HG03039 (cell line): ENCODE data around the gene RREB1.
"Not testable (repeated sequence)": the region's sequence is repeated elsewhere in the genome, so short reads cannot be mapped to it uniquely, and the experiment has no call there.

ENCODE experiments used
- ATAC-seq: cut with Tn5 transposase; IDR thresholded peaks from one replicate; pipeline ENCODE4 v1.9.1; 2021; ENCODE audit warnings: mild to moderate bottlenecking, moderate library complexity; ENCODE audit not compliant: unreplicated experiment

Gene RREB1

GRCh38 chr6:7142228-7142801 is 34.6 kb downstream of the RREB1 start:
- no peak for ATAC-seq

GRCh38 chr6:7142918-7143475 is 35.2 kb downstream of the RREB1 start:
- no peak for ATAC-seq

DNA sequence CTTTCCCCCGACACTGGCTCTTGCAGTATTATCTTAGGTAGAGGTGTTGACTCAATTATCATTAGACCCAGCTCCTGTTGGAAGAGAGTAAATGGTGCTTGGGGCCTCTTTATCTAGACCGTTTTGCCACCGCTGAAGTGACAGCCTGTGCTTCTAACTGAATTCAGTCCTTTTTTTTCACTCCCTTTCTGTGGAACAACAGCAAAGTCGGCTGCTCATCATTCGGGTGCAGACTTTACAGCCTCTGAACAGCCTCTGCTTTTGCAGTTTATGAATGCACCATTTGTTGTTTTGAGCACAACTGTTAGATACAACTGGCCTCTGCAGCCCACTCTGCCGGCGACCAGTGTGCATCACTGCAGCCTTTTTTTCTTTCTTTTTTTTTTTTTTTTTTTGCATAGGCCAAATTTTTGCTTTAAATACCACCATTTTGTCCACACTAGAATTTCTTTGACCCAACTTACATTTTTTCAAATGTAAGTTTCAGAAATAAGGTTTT is 35.8 kb downstream of the RREB1 start:
- no peak for ATAC-seq

GRCh38 chr6:7144872-7145584 is 37.3 kb downstream of the RREB1 start:
- no peak for ATAC-seq

GRCh38 chr6:7145585-7145884 is 37.8 kb downstream of the RREB1 start:
- no peak for ATAC-seq

- no peak for ATAC-seq
These were observed 38.4 kb downstream of the RREB1 start for GRCh38 chr6:7145885-7146828.

DNA sequence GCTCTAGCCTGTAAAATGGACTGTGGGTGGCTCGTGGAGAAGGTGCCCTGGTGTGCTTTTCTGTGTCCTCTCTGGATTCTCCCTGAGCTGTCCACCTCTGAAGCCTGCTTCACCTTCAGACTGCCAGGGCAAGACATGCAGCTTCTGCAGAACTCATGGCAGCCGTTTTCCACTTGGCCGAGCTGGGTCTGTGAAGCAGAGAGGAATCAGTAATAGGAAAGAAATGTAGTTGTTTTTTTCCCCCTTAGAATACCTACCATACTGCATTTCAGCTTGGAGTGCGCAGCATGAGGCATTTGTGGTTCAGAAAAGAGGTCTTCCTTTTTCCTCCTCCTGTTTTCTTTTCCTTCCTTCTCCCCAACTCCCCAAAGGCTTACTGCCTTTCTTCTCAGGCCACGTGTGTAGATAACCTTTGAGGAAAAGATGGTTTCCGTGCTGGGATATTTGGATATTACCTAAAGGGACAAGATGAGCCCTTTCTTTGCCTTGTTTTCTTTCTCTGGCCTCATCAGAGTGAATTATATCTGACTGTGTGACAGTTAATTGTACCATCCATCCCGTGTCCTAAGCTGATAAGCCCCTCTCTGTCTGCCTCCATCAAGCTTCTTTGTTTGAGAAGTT is 39.4 kb downstream of the RREB1 start:
- no peak for ATAC-seq

DNA sequence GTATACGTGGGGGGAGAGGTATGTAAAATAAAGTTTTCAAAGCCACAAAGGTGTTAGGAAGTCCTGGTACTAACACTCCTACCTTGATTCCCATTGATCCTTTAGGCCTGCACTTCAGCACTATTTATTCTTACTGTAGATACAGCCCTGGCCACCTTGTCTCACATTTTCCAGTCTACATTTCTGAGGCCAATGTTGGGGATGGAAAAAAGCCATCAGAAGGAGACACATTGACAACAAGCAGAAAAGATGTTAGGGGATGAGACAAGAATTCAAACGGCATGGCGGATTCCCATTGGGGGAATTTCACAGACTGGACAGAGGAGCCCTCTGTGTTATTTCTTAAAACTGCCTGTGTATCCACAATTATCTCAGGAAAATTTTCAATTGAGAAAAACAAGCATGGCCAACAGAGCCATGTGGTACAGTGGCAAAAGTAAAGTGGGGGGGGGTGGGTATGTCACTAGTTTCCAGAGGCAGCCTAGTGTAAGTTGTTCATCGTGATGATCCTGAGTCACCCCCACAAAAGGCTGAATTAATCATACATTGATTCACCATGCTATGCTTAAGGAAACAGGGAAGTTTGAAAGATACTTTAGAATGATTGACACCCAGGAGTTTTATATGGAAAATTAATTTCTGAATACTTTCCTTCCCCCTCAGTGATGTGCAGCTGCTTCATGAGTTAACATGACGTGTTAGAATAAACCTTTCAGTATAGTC is 40.5 kb downstream of the RREB1 start:
- no peak for ATAC-seq

DNA sequence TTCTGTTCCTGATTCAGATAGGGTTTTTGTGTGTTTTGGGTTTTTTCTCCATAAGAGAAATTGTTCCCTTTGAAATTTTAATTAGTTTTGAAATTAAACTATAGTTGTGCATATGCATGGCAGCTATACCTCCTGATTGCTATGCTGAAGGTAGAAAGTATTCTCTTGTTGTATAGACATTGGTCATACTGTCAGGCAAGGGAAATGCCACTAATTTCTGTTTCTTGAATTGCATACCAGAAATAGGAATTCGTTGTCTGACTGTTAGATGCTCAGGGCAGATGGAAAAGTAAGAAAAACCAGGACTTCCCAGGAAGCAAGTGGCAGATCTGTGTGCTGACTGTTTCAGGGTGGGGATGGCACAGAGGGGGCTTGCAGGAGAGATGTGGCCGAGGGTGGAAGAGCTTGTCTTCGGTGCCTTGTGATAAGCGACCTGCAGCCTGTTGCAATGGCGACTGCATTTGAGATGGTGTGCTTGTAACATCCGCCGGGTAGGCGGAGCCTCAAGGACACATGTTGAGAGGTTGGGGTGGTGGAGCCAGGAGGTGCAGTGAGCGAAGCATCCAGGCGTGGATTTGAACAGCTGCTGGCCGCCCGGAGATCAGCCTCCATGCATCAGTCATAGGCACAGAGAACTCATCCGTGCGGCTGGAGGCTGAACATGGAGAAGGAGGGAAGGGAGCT is 42.8 kb downstream of the RREB1 start:
- ATAC-seq = no peak

DNA sequence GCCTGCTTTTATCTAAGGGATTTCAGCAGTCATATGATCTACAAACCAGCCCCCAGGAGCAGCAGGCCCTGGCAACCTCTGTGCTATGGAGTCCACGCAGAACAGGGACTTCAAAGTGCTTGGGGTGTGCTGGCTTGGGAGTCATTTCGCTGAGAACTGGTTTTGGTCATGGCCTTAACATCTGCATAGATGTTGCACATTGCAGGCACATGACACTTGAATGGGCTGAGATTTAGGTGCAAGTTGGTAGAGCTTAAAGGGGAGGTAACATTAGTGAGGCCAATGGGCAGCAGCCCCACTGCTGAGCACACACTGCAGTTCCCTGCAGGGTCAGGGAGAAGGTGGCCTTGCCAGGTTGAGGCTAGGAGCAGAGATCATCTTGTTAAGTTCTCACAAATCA is 43.6 kb downstream of the RREB1 start:
- ATAC-seq = no peak

DNA sequence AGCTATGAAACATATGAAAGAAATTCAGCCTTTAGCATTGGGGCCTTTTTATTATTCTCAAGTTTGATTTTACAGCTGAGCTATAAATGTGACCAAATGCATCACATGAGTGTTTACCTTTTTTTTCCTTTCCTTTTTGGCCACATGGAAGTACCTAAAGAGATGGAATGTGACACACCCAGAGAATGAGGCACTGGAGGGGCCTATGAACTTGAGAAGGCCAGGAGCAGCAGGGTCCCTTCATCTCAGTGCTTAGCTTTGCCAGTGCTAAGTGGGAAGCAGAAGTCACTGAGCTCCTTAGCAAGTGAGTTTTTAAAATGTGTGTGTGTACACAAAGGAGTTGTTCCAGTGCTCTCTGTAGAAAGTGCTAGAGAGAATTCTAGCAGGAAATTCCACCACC is 44.7 kb downstream of the RREB1 start:
- no peak for ATAC-seq

DNA sequence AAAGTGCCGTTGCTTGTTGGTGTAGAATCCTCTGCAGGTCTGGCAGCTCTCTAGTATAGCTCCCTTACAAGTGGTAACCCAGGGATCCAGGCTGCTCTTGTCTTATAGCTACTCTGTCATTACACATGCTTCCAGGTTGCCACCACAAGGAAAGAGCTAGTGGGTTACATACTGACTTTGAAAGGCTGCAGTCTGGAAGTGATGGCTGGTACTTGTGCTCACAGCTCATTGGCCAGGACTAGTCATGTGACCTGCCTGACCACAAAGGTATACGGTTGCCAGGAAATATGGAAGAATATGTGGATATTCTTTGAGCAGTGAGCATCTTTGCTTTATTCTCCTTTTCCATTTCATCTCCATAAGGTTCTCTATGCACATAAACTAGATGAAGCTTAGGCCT is 46.0 kb downstream of the RREB1 start:
- no peak for ATAC-seq

GRCh38 chr6:7154341-7155139 is 46.8 kb downstream of the RREB1 start:
- peak; percentile 66 for ATAC-seq

GRCh38 chr6:7155871-7156579 is 48.3 kb downstream of the RREB1 start:
- peak; percentile 38 for ATAC-seq

GRCh38 chr6:7156643-7157278 is 49.0 kb downstream of the RREB1 start:
- no peak for ATAC-seq

DNA sequence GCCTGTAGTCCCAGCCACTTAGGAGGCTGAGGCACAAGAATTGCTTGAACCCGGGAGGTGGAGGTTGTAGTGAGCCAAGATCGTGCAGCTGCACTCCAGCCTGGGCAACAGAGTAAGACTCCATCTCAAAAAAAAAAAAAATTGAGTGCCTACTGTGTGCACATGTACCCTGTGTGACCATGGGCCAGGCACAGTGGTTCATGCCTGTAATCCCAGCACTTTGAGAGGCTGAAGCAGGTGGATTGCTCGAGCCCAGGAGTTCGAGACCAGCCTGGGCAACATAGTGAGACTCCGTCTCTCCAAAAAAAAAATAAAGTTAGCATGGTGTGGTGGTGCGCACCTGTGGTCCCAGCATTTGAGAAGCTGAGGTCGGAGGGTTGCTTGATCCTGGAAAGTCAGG is 49.5 kb downstream of the RREB1 start:
- not testable (repeated sequence) for ATAC-seq

- no peak for ATAC-seq
These were observed 50.2 kb downstream of the RREB1 start for GRCh38 chr6:7157752-7158616.
